Smooth muscle cell of the brain vasculature (primary cell): ENCODE results near the gene SLCO1A2.
"Not testable (repeated sequence)": the region's sequence is repeated elsewhere in the genome, so short reads cannot be mapped to it uniquely, and the experiment has no call there.

Source experiments
- DNase-seq: peaks from one replicate; pipeline ENCODE4 v3.0.0-alpha.2; 2012; ENCODE audit warnings: low read depth, low spot score

SLCO1A2 gene

DNA sequence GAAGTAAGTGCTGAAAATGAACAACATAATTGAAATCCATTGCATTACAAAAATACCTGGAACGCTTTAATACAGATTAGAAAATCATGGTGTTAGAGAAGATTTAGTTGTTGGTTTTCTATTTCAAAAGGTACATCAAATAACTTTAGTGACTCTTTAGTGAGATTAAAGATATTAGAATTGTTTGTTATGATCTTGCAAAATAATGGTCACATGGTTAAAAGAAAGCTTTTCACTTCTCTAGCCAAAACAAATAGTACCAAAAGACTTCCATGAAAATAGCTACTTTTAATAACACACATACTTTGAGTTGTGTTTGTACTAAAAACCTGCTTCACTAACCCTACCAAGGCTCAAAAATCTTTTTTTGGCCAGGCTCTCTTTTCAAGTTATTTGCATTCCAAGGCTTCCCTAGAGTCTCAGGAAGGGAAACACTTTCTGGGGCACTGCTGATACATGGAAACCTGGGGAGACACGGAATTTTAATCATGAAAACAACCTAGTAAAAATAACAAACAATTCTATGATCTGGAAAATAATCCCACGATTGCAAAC is at the start of gene SLCO1A2:
Gene SLCO1A2, minus strand, starts transcription at position 147 of the 555 bp plus-strand sequence. CDS start 270 bp downstream, outside the sequence.
- DNase-seq: no peak

DNA sequence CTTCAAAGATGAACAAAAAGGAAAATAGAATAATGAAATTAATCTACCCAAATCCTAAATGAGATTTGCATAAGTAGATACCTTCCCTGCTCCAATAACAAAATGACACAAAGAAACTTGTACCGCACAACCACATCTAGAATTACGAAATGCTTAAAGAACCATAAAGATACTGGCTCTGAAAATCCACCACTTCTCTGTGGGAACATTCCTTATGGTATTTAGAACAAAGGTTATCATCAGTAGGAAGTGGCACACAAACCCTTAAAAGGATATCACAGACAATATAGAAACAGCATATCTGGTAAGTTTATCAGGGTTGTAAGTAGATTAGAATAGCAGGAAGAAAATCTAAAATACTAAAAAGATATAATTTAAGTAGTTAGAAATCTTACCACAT is 49.5 kb upstream of the SLCO1A2 start:
- no peak for DNase-seq

GRCh38 chr12:21381320-21381719 is 46.6 kb upstream of the SLCO1A2 start:
- DNase-seq: not testable (repeated sequence)

- no peak for DNase-seq
Measured at GRCh38 chr12:21379218-21379617, 44.5 kb upstream of the SLCO1A2 start.

GRCh38 chr12:21372602-21373001 is 37.9 kb upstream of the SLCO1A2 start, which contains the start of gene IAPP:
Gene IAPP, plus strand, starts transcription at chr12:21372902. Its CDS starts 450 bp downstream, at chr12:21373352.
- no peak for DNase-seq

GRCh38 chr12:21370845-21371449 is 36.2 kb upstream of the SLCO1A2 start:
- DNase-seq: no peak

- no peak for DNase-seq
Measured at GRCh38 chr12:21369141-21369980, 34.6 kb upstream of the SLCO1A2 start.

DNA sequence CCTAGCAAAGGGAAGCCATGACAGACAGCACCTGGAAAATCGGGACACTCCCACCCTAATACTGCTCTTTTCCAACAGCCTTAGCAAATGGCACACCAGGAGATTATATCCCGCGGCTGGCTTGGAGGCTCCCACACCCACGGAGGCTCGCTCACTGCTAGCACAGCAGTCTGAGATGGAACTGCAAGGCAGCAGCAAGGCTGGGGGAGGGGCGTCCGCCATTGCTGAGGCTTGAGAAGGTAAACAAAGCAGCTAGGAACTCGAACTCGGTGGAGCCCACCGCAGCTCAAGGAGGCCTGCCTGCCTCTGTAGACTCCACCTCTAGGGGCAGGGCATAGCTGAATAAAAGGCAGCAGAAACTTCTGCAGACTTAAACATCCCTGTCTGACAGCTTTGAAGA is 25.9 kb upstream of the SLCO1A2 start:
- DNase-seq: not testable (repeated sequence)

- no peak for DNase-seq
Measured at GRCh38 chr12:21354641-21355040, 19.9 kb upstream of the SLCO1A2 start.

- no peak for DNase-seq
Measured at GRCh38 chr12:21353948-21354347, 19.2 kb upstream of the SLCO1A2 start.

DNA sequence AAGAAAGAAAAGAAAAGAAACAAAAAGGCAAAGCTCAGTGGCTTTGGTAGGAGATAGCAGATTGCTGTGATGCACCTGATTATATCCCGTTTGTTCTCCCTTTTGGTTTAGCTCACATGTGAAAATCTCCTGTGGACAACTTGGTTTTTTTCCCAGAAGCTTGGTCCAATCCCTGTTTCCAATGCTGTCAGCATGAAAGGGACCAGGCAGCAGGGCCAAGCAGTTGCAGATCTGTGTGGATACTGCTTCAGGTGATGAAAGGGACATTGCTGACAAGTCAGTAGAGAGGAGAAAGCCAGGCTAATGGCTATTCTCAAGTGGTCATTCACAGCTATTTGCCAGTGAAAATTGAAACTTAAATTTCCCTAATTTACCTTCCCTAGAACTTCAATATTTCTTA is 18.8 kb upstream of the SLCO1A2 start:
- DNase-seq: no peak

GRCh38 chr12:21350975-21351374 is 16.3 kb upstream of the SLCO1A2 start:
- DNase-seq: no peak

DNA sequence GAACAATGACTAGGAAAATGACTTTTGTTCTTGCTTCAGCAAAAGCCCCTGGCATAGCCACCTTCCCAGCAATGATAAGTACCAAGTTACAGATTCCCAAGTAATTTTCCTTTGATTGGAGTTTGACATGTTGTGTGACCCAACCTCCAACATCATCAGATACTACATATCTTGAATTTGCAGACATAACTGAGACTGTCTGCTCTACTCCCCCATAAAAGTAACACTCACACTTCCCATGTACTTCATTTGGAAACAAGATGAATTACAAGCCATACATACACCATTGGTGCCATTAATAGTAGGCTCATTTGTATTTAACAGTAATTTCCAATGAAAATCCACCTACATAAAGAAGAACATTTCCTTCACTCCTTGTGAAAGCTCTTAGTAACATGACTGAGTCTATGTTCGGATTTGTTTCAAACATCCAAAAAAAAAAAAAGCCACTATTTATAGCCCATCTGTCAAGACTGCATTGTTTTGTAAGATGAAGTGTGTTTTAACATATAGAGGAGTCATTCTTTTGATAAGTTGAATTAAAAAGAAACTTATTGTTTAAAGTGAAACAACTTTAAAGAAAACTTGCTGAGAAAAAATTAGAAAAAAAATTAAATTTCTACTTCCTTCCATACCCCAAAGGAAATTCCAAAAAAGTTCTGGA is 12.0 kb upstream of the SLCO1A2 start:
- no peak for DNase-seq

DNA sequence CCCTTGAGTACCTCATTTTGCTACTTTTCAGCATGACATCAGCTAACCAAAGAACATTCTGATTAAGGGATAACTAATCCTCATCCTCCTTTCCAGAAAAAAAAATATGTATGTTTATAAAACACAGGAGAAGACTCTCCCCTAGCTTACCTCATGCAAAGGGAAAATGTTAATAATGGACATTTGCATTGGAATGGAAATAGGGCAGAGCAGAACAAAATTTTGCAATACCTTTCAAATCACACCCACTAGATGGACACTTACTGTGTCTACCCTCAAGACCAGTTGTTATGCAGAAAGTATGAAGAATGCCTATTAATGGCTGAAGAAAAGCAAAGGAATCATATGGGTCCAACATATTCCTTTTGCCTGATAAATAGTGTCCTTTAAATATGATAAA is 8.9 kb upstream of the SLCO1A2 start:
- DNase-seq: no peak

DNA sequence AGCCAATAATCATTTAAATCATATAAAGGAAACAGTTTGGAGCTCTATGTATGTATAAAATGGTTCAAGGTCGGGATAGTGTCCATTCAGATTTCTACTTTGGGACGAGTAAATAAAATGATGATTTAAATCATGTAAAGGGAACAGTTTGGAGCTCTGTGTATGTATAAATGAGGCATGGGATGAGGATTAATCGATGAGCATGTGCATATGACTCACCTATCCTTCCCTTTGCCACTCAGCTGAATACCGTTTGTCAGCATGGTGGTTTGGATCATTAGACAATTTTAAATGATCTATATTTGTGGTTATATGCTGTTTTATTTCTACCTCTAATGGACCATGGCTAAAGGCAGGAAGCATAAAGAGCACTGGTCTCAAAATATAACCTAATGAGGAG is 7.1 kb upstream of the SLCO1A2 start:
- DNase-seq: no peak

DNA sequence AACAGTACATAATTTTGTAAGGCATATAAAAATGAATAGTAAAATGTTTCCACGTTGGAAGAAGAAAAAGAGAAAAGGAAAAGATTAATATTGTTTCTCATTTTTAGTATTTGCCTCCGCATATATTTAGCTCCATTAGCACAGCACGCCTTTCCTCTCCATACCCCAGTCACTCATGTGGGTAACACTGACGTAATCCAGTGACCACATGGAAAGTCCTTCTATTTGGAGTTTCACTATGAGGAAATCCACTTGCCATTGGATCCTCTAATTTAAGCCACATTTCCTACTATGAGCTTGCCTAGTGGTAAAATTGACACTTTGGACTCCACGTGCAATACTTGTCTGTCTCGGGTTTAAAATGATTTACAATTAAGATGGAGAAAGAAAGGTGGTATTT is 5.7 kb upstream of the SLCO1A2 start:
- no peak for DNase-seq

DNA sequence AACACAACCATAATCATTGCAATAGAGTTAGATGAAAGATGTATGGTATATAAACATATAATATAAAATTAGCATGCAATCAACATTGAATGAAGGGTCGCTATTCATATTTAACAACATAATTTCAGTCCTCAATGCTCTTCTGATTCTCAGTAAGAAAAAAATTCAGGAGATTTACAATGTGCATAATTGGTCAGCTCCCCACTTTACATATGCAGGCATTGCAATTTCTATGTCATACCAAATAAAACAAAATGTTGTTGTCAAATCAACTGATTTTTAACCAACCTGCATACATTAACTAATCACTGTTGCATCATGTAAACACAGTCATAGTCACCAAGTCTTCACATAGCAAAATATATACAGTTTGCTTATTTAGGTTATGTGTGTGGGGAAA is 5.2 kb upstream of the SLCO1A2 start:
- no peak for DNase-seq

DNA sequence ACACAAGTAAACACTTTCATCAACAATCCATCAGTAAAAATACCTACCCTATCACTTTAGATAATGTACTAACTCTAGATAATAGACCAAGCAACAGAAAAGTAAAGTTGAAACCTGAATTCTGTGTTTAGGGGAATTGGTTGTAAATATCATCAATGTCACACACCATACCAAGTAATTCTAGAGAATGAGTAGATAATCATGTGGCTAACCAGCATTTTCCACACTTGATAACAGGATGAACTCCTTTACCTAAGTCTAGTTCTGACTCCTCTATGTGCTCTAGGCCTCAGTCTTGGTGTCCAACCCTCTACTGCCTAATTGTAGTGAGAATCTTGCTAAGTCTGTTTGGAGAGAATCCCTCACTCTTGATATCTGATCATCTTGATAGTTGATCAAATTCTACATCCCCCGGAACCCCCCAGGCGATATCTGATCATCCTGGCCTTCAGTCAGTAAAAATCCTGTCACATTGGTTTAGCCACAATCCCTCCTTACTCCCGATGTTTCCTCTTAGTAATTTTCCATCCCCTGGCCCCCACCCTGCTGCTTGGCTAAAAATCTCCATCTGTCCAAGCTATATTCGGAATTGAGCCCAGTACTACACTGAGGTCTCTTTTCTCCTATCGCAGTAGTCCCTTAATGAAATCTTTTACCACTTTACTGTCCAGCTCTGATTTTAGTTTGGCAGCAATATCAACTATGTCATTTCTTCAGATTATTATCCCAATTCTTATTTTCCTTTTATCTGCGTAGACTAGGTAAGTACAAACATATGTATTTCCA is 3.4 kb upstream of the SLCO1A2 start:
- no peak for DNase-seq

DNA sequence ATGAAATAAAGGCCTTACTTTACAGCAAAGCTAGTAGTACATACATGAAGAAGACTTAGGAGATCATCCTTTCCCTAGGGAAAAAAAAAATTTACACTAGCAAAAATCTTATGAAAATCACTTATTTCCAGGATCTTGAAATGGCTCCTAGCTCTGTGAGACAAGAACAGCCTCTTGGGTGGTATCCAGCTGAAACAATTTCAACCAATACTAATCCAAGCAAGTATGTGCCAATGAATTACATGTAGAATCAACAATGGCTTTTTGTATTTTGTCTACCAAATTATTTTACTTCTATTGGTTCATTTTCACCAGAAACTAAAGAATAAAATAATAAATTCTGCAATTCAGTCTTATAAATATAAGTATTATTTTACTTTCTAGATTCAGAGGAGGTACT is 2.7 kb upstream of the SLCO1A2 start:
- no peak for DNase-seq

GRCh38 chr12:21336656-21337055 is 1.9 kb upstream of the SLCO1A2 start:
- no peak for DNase-seq

DNA sequence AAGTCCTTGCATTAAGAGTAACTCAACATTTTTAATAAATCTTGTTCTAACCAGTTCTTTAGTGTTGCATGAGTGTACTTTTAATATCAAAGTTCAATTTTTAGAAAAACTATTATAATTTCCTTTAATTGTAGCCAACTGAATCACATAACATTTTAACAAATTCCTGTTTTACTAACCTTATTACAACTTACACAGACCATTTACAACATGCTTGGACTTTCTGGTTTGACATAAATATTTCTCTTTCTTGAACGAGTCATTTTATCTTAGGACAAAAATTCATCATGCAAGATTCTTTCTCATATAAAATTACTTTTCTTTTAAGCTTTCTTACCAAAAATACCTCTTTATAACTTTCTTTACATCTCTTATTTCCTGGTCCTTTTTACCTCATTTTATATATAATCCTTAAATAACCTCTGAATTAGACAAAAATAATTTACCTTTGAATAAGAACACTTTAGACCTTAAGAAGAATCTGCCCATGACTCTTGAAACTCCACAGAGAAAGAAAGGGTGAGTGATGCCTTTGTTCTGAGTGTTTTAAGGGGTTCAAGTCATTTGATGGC is 3.9 kb downstream of the SLCO1A2 start:
- no peak for DNase-seq
